HG02610 (cell line): ENCODE data around the gene HOXB3.

Experiments used
- ATAC-seq: cut with Tn5 transposase; IDR thresholded peaks from one replicate; pipeline ENCODE4 v1.9.1; 2021; ENCODE audit warnings: mild to moderate bottlenecking, moderate library complexity; ENCODE audit not compliant: unreplicated experiment

The HOXB3 gene

GRCh38 chr17:48589831-48590606 is at the start of gene HOXB3:
HOXB3 (minus strand) TSS chr17:48590241; CDS start chr17:48552474, 37,767 bp downstream.
- no peak for ATAC-seq

GRCh38 chr17:48639136-48639535 is 49.1 kb upstream of the HOXB3 start:
- no peak for ATAC-seq

GRCh38 chr17:48637323-48638260 is 47.6 kb upstream of the HOXB3 start:
- ATAC-seq, result no peak

GRCh38 chr17:48636177-48637018 is 46.4 kb upstream of the HOXB3 start:
- ATAC-seq, result no peak

- no peak for ATAC-seq
Measured at GRCh38 chr17:48634493-48635208, 44.6 kb upstream of the HOXB3 start.

GRCh38 chr17:48633266-48633677 is 43.2 kb upstream of the HOXB3 start:
- no peak for ATAC-seq

- no peak for ATAC-seq
Measured at GRCh38 chr17:48632579-48633265, 42.7 kb upstream of the HOXB3 start.

- ATAC-seq, result no peak
Measured at GRCh38 chr17:48631693-48632578, 41.9 kb upstream of the HOXB3 start.

- no peak for ATAC-seq
Measured at GRCh38 chr17:48630925-48631692, 41.1 kb upstream of the HOXB3 start.

GRCh38 chr17:48630009-48630924 is 40.2 kb upstream of the HOXB3 start:
- no peak for ATAC-seq

GRCh38 chr17:48629411-48629759 is 39.3 kb upstream of the HOXB3 start:
- no peak for ATAC-seq

- no peak for ATAC-seq
Measured at GRCh38 chr17:48628649-48629410, 38.8 kb upstream of the HOXB3 start.

GRCh38 chr17:48627623-48628521 is 37.8 kb upstream of the HOXB3 start:
- no peak for ATAC-seq

GRCh38 chr17:48627118-48627597 is 37.1 kb upstream of the HOXB3 start:
- no peak for ATAC-seq
